ENCODE results near the gene AGBL4. TPM values are rescaled to one million over a fixed set of nuclear protein-coding genes. Genes with fewer than 3 reads are reported as not detected.

AGBL4 gene
- total RNA-seq, 1 experiment from 2014 or later = not detected

GRCh38 chr1:48760857-48761256, 1262.9 kb downstream of the AGBL4 start (continued):
- TF ChIP-seq REST (IDR thresholded peaks at IDR 0.05; ENCODE audit: low read depth) = no peak
- TF ChIP-seq ZNF274 (IDR thresholded peaks at IDR 0.05; ENCODE audit: low read depth, low read length) = no peak
- no peak for TF ChIP-seq ZFX (IDR thresholded peaks at IDR 0.05)
- TF ChIP-seq YY1 (IDR thresholded peaks at IDR 0.05; ENCODE audit: extremely low read depth, insufficient replicate concordance, low read depth, low read length) = no peak
- no peak for TF ChIP-seq POLR2AphosphoS5 (IDR thresholded peaks at IDR 0.05; ENCODE audit: low read depth, low read length)
- TF ChIP-seq EZH2phosphoT487 (IDR thresholded peaks at IDR 0.05; ENCODE audit: borderline replicate concordance) = no peak
- no peak for TF ChIP-seq CEBPB (IDR thresholded peaks at IDR 0.05; ENCODE audit: low read depth)
- TF ChIP-seq ELF1 (IDR thresholded peaks at IDR 0.05; ENCODE audit: borderline replicate concordance, low read depth) = no peak

GRCh38 chr1:48758976-48759375, 1264.8 kb downstream of the AGBL4 start:
- ChIA-PET CTCF (no interaction called here), POLR2A (no interaction called here), RAD21 (ENCODE audit: low non-redundant PET in 1 of 2, low total read pairs in 2 of 2, uncharacterized antibody in 2 of 2, unreplicated experiment in 2 of 2) (no interaction called here)
- intact Hi-C loops (cut with micrococcal nuclease) = no loop called here
- Histone ChIP-seq H3K9me3 (ENCODE audit: control insufficient read depth in 1 of 2, insufficient read depth in 1 of 2, low read depth in 1 of 2, low read length in 2 of 2) (no peaks in the 10 kb centered on the region), H3K4me2 (ENCODE audit: low read length) (no peak overlapping the region), H3K27me3 (ENCODE audit: insufficient read depth, low read length) (peaks cover 12% of the 10 kb centered on the region; the same call in 1 of the 2 replicates), H3K4me3 (replicated peaks in 1 of 2; ENCODE audit: low read depth in 1 of 2, low read length in 2 of 2) (no peak overlapping the region), H4K20me1 (ENCODE audit: insufficient read depth) (no peaks in the 10 kb centered on the region), H3K9ac (ENCODE audit: low read length) (no peak overlapping the region), H3K27ac (ENCODE audit: low read depth, low read length) (no peak overlapping the region), H3K79me2 (ENCODE audit: insufficient read depth, low read length) (no peaks in the 10 kb centered on the region), H3K4me1 (ENCODE audit: control insufficient read depth in 1 of 2, insufficient read depth in 2 of 2, low read length in 2 of 2) (no peaks in the 10 kb centered on the region), H3K9me2 (ENCODE audit: insufficient read depth) (no peaks in the 10 kb centered on the region), H2AFZ (ENCODE audit: low read depth, low read length, poor library complexity, severe bottlenecking) (no peak overlapping the region), H3K36me3 (ENCODE audit: control insufficient read depth in 1 of 2, insufficient read depth in 2 of 2, low read length in 2 of 2) (no peaks in the 10 kb centered on the region)
- TF ChIP-seq CTCF (IDR thresholded peaks at IDR 0.05 in 2 of 3, conservative IDR thresholded peaks at IDR 0.05 in 1 of 3; ENCODE audit: borderline replicate concordance in 1 of 3, insufficient read depth in 1 of 3, low read depth in 2 of 3, low read length in 2 of 3) (no peak), YY1 (IDR thresholded peaks at IDR 0.05; ENCODE audit: extremely low read depth, insufficient replicate concordance, low read depth, low read length) (no peak), CEBPB (IDR thresholded peaks at IDR 0.05; ENCODE audit: low read depth) (no peak)
- no peak for ATAC-seq
- BruUV-seq (replicated peaks) = no TSS peak
- DNase-seq (ENCODE audit: low read depth, low spot score) = no peak

Data from HCT116 (cell line).